ENCODE results near the gene PPFIBP2.
"Not testable (repeated sequence)": the region's sequence is repeated elsewhere in the genome, so short reads cannot be mapped to it uniquely, and the experiment has no call there.

PPFIBP2 gene

GRCh38 chr11:7500251-7500650, 13.5 kb upstream of the PPFIBP2 start:
- no peak for DNase-seq

- DNase-seq, result no peak
These were observed 12.5 kb upstream of the PPFIBP2 start for GRCh38 chr11:7501251-7501650.

GRCh38 chr11:7501894-7502293, 11.9 kb upstream of the PPFIBP2 start:
- no peak for DNase-seq

GRCh38 chr11:7506243-7506642, 7.6 kb upstream of the PPFIBP2 start:
- no peak for DNase-seq

GRCh38 chr11:7508087-7508486, 5.7 kb upstream of the PPFIBP2 start:
- no peak for DNase-seq

- no peak for DNase-seq
These were observed 3.8 kb upstream of the PPFIBP2 start for GRCh38 chr11:7509966-7510365.

- peak; percentile 18 for DNase-seq
These were observed 2.4 kb upstream of the PPFIBP2 start for GRCh38 chr11:7511401-7511800.

GRCh38 chr11:7512525-7513233, 1.1 kb upstream of the PPFIBP2 start:
- peak; percentile 25 for DNase-seq

- no peak for DNase-seq
These were observed 346 bp downstream of the PPFIBP2 start for GRCh38 chr11:7514099-7514591.

- no peak for DNase-seq
These were observed 1.7 kb downstream of the PPFIBP2 start for GRCh38 chr11:7515447-7515886.

GRCh38 chr11:7516475-7516874, 2.7 kb downstream of the PPFIBP2 start:
- DNase-seq, result no peak

GRCh38 chr11:7517743-7518142, 3.9 kb downstream of the PPFIBP2 start:
- DNase-seq, result not testable (repeated sequence)

- no peak for DNase-seq
These were observed 5.2 kb downstream of the PPFIBP2 start for GRCh38 chr11:7518811-7519562.

- no peak for DNase-seq
These were observed 6.5 kb downstream of the PPFIBP2 start for GRCh38 chr11:7520011-7520942.

- no peak for DNase-seq
These were observed 7.2 kb downstream of the PPFIBP2 start for GRCh38 chr11:7520981-7521487.

- DNase-seq, result no peak
These were observed 8.3 kb downstream of the PPFIBP2 start for GRCh38 chr11:7522121-7522520.

GRCh38 chr11:7522546-7522945, 8.7 kb downstream of the PPFIBP2 start:
- no peak for DNase-seq

GRCh38 chr11:7523416-7524210, 9.8 kb downstream of the PPFIBP2 start:
- DNase-seq, result no peak

- DNase-seq, result no peak
These were observed 10.8 kb downstream of the PPFIBP2 start for GRCh38 chr11:7524462-7525235.

- DNase-seq, result no peak
These were observed 11.6 kb downstream of the PPFIBP2 start for GRCh38 chr11:7525424-7525823.

GRCh38 chr11:7527029-7527428, 13.2 kb downstream of the PPFIBP2 start:
- DNase-seq, result no peak
